Measurements from ENCODE around the gene CPXM1.

- no peak for TF ChIP-seq POLR2A (IDR thresholded peaks at IDR 0.05)
- TF ChIP-seq CTCF (IDR thresholded peaks at IDR 0.05) = no peak
Observed at GRCh38 chr20:2749343-2749950, 51.0 kb downstream of the CPXM1 start.

All from vagina (tissue), 2 donors.